Activated naive CD8-positive, alpha-beta T cell treated with anti-CD3 and anti-CD28 coated beads, Interleukin-2, amount 10 ng/mL, durations not matched to agents 7 days and 5 days (primary cell): ENCODE measurements around the gene BCORL1. TPM values are rescaled to one million over a fixed set of nuclear protein-coding genes. Genes with fewer than 3 reads are reported as not detected.
A peak's percentile ranks its signal among the peaks of the same experiment; 100 is the strongest.

Source experiments
- ATAC-seq: fragments of 150-1000 bp; cut with Tn5 transposase; one replicate; pipeline ENCODE4 v1.10.0; 2021; ENCODE audit warnings: low read depth, moderate library complexity
- POLR2A ChIA-PET: fragments of 350-600 bp; sonication (Branson Sonifier 250); formaldehyde crosslinking; loops from one replicate; lab custom pipeline; 2021; ENCODE audit warnings: antibody characterized with exemption; lab: Charles Lee
- DNase-seq: peaks from one replicate; pipeline ENCODE4 v3.0.0; 2021
- H3K27ac Mint-ChIP-seq: one replicate; pipeline ENCODE4 v1.8.0; 2022; ENCODE audit warnings: mild to moderate bottlenecking, mixed read lengths
- H3K27me3 Mint-ChIP-seq: one replicate; pipeline ENCODE4 v1.8.0; 2022; ENCODE audit warnings: mild to moderate bottlenecking, moderate library complexity, mixed read lengths
- H3K36me3 Mint-ChIP-seq: one replicate; pipeline ENCODE4 v1.8.0; 2021; ENCODE audit warnings: mild to moderate bottlenecking, mixed read lengths
- H3K4me1 Mint-ChIP-seq: one replicate; pipeline ENCODE4 v1.8.0; 2021; ENCODE audit warnings: mixed read lengths
- H3K4me3 Mint-ChIP-seq: one replicate; pipeline ENCODE4 v1.8.0; 2022; ENCODE audit warnings: mild to moderate bottlenecking, moderate library complexity, mixed read lengths
- H3K9me3 Mint-ChIP-seq: one replicate; pipeline ENCODE4 v1.8.0; 2021; ENCODE audit warnings: mixed read lengths
- total RNA-seq, 2 experiments: library from RNA; stranded (reverse); gene quantifications; one replicate each; pipeline ENCODE4 v1.2.3, GENCODE V29; 2021

The BCORL1 gene
- total RNA-seq, 2 experiments from 2014 or later = 14.3 to 15.4 TPM

- H3K4me3 Mint-ChIP-seq = peak overlapping the region; percentile 80
Measured at GRCh38 chrX:130060122-130061069, 78.0 kb downstream of the BCORL1 start.

GRCh38 chrX:130066975-130067615, 84.7 kb downstream of the BCORL1 start:
- DNase-seq (no peak), ATAC-seq (no peak)
- Mint-ChIP-seq H3K36me3 (peaks cover 8% of the 10 kb centered on the region), H3K27ac (no peak overlapping the region), H3K9me3 (no peaks in the 10 kb centered on the region), H3K4me1 (no peaks in the 10 kb centered on the region), H3K27me3 (no peaks in the 10 kb centered on the region), H3K4me3 (no peak overlapping the region)
- POLR2A ChIA-PET = no interaction called here

More at GRCh38 chrX:130060122-130061069, 78.0 kb downstream of the BCORL1 start:
- Mint-ChIP-seq H3K36me3 (no peaks in the 10 kb centered on the region), H3K9me3 (no peaks in the 10 kb centered on the region), H3K4me1 (peaks cover 4% of the 10 kb centered on the region), H3K27me3 (no peaks in the 10 kb centered on the region), H3K27ac (peak overlapping the region; percentile 78)
- peak; percentile 94 for ATAC-seq
- POLR2A ChIA-PET = interaction anchor here (1.0 to 1.2 kb wide), 2 partner anchors 129 to 134 kb away, joined by 6 read pairs; no protein-coding TSS in a partner anchor
- peak; percentile 93 for DNase-seq

GRCh38 chrX:130071611-130072344, 89.3 kb downstream of the BCORL1 start:
- Mint-ChIP-seq H3K27ac (no peak overlapping the region), H3K36me3 (peaks cover 8% of the 10 kb centered on the region)
- POLR2A ChIA-PET = no interaction called here

GRCh38 chrX:130072345-130072740, 89.9 kb downstream of the BCORL1 start:
- no peaks in the 10 kb centered on the region for H3K27me3 Mint-ChIP-seq
- DNase-seq (no peak), ATAC-seq (no peak)
- POLR2A ChIA-PET = no interaction called here
- peaks cover 6% of the 10 kb centered on the region for H3K36me3 Mint-ChIP-seq
- H3K27ac Mint-ChIP-seq = no peak overlapping the region
- H3K4me1 Mint-ChIP-seq = no peaks in the 10 kb centered on the region
- H3K4me3 Mint-ChIP-seq = no peak overlapping the region
- no peaks in the 10 kb centered on the region for H3K9me3 Mint-ChIP-seq

More at GRCh38 chrX:130071611-130072344, 89.3 kb downstream of the BCORL1 start:
- H3K27me3 Mint-ChIP-seq = no peaks in the 10 kb centered on the region
- DNase-seq (no peak), ATAC-seq (no peak)
- no peaks in the 10 kb centered on the region for H3K4me1 Mint-ChIP-seq
- H3K9me3 Mint-ChIP-seq = no peaks in the 10 kb centered on the region
- H3K4me3 Mint-ChIP-seq = no peak overlapping the region

- peaks cover 9% of the 10 kb centered on the region for H3K36me3 Mint-ChIP-seq
- H3K4me3 Mint-ChIP-seq = no peak overlapping the region
- peak overlapping the region; percentile 12 for H3K27ac Mint-ChIP-seq
- POLR2A ChIA-PET = no interaction called here
- ATAC-seq = no peak
- no peak for DNase-seq
- peaks cover 9% of the 10 kb centered on the region for H3K4me1 Mint-ChIP-seq
- no peaks in the 10 kb centered on the region for H3K27me3 Mint-ChIP-seq
- no peaks in the 10 kb centered on the region for H3K9me3 Mint-ChIP-seq
Measured at GRCh38 chrX:130075777-130076176, 93.3 kb downstream of the BCORL1 start.

GRCh38 chrX:130079824-130080406, 97.5 kb downstream of the BCORL1 start:
- Mint-ChIP-seq H3K27ac (peak overlapping the region; percentile 16), H3K4me1 (peaks cover 29% of the 10 kb centered on the region), H3K4me3 (peak overlapping the region; percentile 13), H3K36me3 (peaks cover 11% of the 10 kb centered on the region), H3K9me3 (no peaks in the 10 kb centered on the region), H3K27me3 (no peaks in the 10 kb centered on the region)
- DNase-seq = no peak
- ATAC-seq = no peak
- POLR2A ChIA-PET = interaction anchor here (1.1 to 6.9 kb wide), 4 partner anchors 12 to 91 kb away, joined by 3 to 40 read pairs (median 16); partner anchors contain the start of gene RAB33A

GRCh38 chrX:130080791-130081367, 98.4 kb downstream of the BCORL1 start:
- POLR2A ChIA-PET = interaction anchor here (1.4 to 6.9 kb wide), 4 partner anchors 11 to 90 kb away, joined by 3 to 40 read pairs (median 16); partner anchors contain the start of gene RAB33A

GRCh38 chrX:130081421-130082045, 99.1 kb downstream of the BCORL1 start:
- Mint-ChIP-seq H3K4me1 (peaks cover 36% of the 10 kb centered on the region), H3K4me3 (peak overlapping the region; percentile 64), H3K27ac (peak overlapping the region; percentile 94), H3K27me3 (no peaks in the 10 kb centered on the region), H3K36me3 (peaks cover 15% of the 10 kb centered on the region), H3K9me3 (no peaks in the 10 kb centered on the region)
- POLR2A ChIA-PET = interaction anchor here (0.5 to 6.9 kb wide), 9 partner anchors 11 to 166 kb away, joined by 3 to 40 read pairs (median 6); partner anchors contain the start of genes AIFM1 and RAB33A
- ATAC-seq (no peak), DNase-seq (no peak)

More at GRCh38 chrX:130080791-130081367, 98.4 kb downstream of the BCORL1 start:
- Mint-ChIP-seq H3K4me1 (peaks cover 32% of the 10 kb centered on the region), H3K4me3 (peak overlapping the region; percentile 64), H3K27ac (peak overlapping the region; percentile 81), H3K36me3 (peaks cover 14% of the 10 kb centered on the region), H3K27me3 (no peaks in the 10 kb centered on the region), H3K9me3 (no peaks in the 10 kb centered on the region)
- no peak for DNase-seq
- ATAC-seq = no peak

- H3K4me1 Mint-ChIP-seq = peaks cover 37% of the 10 kb centered on the region
- DNase-seq = peak; percentile 77
- H3K9me3 Mint-ChIP-seq = no peaks in the 10 kb centered on the region
- peaks cover 15% of the 10 kb centered on the region for H3K36me3 Mint-ChIP-seq
- no peaks in the 10 kb centered on the region for H3K27me3 Mint-ChIP-seq
- H3K4me3 Mint-ChIP-seq = peak overlapping the region; percentile 64
- H3K27ac Mint-ChIP-seq = peak overlapping the region; percentile 94
- POLR2A ChIA-PET = interaction anchor here (0.5 to 6.9 kb wide), 9 partner anchors 10 to 107 kb away, joined by 3 to 40 read pairs (median 6); partner anchors contain the start of genes AIFM1 and RAB33A
- peak; percentile 64 for ATAC-seq
Measured at GRCh38 chrX:130082244-130083106, 100.0 kb downstream of the BCORL1 start.

- no peaks in the 10 kb centered on the region for H3K9me3 Mint-ChIP-seq
- no peak for DNase-seq
- ATAC-seq = no peak
- H3K27ac Mint-ChIP-seq = peak overlapping the region; percentile 94
- H3K27me3 Mint-ChIP-seq = no peaks in the 10 kb centered on the region
- POLR2A ChIA-PET = interaction anchor here (0.6 to 6.9 kb wide), 3 partner anchors 37 to 106 kb away, joined by 3 to 40 read pairs (median 27); partner anchors contain the start of gene RAB33A
- peaks cover 41% of the 10 kb centered on the region for H3K4me1 Mint-ChIP-seq
- H3K36me3 Mint-ChIP-seq = peaks cover 18% of the 10 kb centered on the region
- H3K4me3 Mint-ChIP-seq = peak overlapping the region; percentile 92
Measured at GRCh38 chrX:130083107-130083490, 100.7 kb downstream of the BCORL1 start.
